GM12878 (cell line): Measurements from ENCODE around the gene ZNF284. TPM values are rescaled to one million over a fixed set of nuclear protein-coding genes. Genes with fewer than 3 reads are reported as not detected.

ENCODE experiments used
- ATAC-seq: fragments of 200-7000 bp; cut with Tn5 transposase; 3 replicates; pipeline ENCODE4 v1.9.1; 2020; ENCODE audit warnings: mild to moderate bottlenecking, moderate library complexity
- BruUV-seq: library from RNA; stranded (reverse); fragments of 400-500 nt; replicated peaks from 2 replicates; lab custom pipeline; 2021; lab: Mats Ljungman, UMichigan
- CTCF ChIA-PET: fragments of 300-600 bp; sonication (Branson Sonifier 250); formaldehyde crosslinking; extraction: SDS; loops from one replicate; lab custom pipeline; 2021; ENCODE audit warnings: inconsistent platforms; lab: Yijun Ruan, JAX
- POLR2A ChIA-PET: fragments of 350-600 bp; formaldehyde crosslinking; extraction: SDS; loops from one replicate; lab custom pipeline; 2021; ENCODE audit warnings: inconsistent platforms; lab: Charles Lee
- RAD21 ChIA-PET: fragments of 300-600 bp; sonication (Branson Sonifier 250); formaldehyde crosslinking; loops from one replicate; lab custom pipeline; 2023; ENCODE audit warnings: antibody characterized with exemption; ENCODE audit not compliant: unreplicated experiment; lab: Charles Lee
- SMC1A ChIA-PET: fragments of 300-600 bp; sonication (Branson Sonifier 250); formaldehyde crosslinking; loops from one replicate; lab custom pipeline; 2023; ENCODE audit not compliant: unreplicated experiment, uncharacterized antibody; lab: Charles Lee
- DNase-seq: peaks from one replicate; pipeline ENCODE4 v3.0.0-alpha.2; 2011; ENCODE audit warnings: low read depth, low spot score
- FAIRE-seq: peaks from 3 replicates; lab custom pipeline; 2011; peaks lifted over from hg19 to GRCh38; lab: Jason Lieb, UNC
- H2AFZ ChIP-seq: 2 replicates; pipeline ENCODE4 v1.6.0; 2011; ENCODE audit warnings: low read depth, low read length, control low read depth; ENCODE audit not compliant: control insufficient read depth
- H3K27ac ChIP-seq: 2 replicates; pipeline ENCODE4 v1.5.1; 2011; ENCODE audit warnings: control low read depth; ENCODE audit not compliant: control insufficient read depth, insufficient read depth
- H3K27me3 ChIP-seq, 2 experiments: replicated peaks in 1 of 2; 2 replicates each; pipeline versions ENCODE4 v1.6.0 to v1.6.1; 2011; ENCODE audit warnings: low read length in 1 of 2; ENCODE audit not compliant: control insufficient read depth in 2 of 2, insufficient read depth in 2 of 2
- H3K36me3 ChIP-seq, 2 experiments: 2 replicates each; pipeline ENCODE4 v1.5.1; 2011; ENCODE audit warnings: low read length in 1 of 2; ENCODE audit not compliant: control insufficient read depth in 2 of 2, insufficient read depth in 2 of 2
- H3K4me1 ChIP-seq: 2 replicates; pipeline ENCODE4 v1.6.1; 2011; ENCODE audit warnings: mild to moderate bottlenecking, low read length, moderate library complexity, mixed read lengths; ENCODE audit not compliant: control insufficient read depth, insufficient read depth
- H3K4me2 ChIP-seq: 2 replicates; pipeline ENCODE4 v1.6.0; 2011; ENCODE audit warnings: control low read depth; ENCODE audit not compliant: control insufficient read depth, insufficient read depth
- H3K4me3 ChIP-seq: fragments of 200-600 bp; sonication (generic); 2 replicates; pipeline ENCODE4 v1.5.1; 2016
- H3K79me2 ChIP-seq: 2 replicates; pipeline ENCODE4 v1.6.0; 2011; ENCODE audit warnings: low read length; ENCODE audit not compliant: control insufficient read depth, insufficient read depth
- H3K9ac ChIP-seq: 2 replicates; pipeline ENCODE4 v1.8.0; 2011; ENCODE audit warnings: low read length, control low read depth, mixed read lengths; ENCODE audit not compliant: control insufficient read depth, insufficient read depth
- H3K9me3 ChIP-seq: replicated peaks from 3 replicates; pipeline ENCODE4 v1.5.1; 2011; ENCODE audit warnings: mild to moderate bottlenecking, low read length; ENCODE audit not compliant: control insufficient read depth, insufficient read depth
- H4K20me1 ChIP-seq: 2 replicates; pipeline ENCODE4 v1.6.0; 2011; ENCODE audit not compliant: control insufficient read depth, insufficient read depth
- BMI1 ChIP-seq: fragments of 450-650 bp; IDR thresholded peaks from 2 replicates; pipeline ENCODE4 v1.6.1; 2016; ENCODE audit warnings: mild to moderate bottlenecking, moderate library complexity, borderline replicate concordance
- CHD4 ChIP-seq: fragments of 200-600 bp; sonication (generic); IDR thresholded peaks from 2 replicates; pipeline ENCODE4 v1.6.1; 2016; ENCODE audit warnings: mild to moderate bottlenecking
- CREB1 ChIP-seq: IDR thresholded peaks from 2 replicates; pipeline ENCODE4 v1.6.1; 2012; ENCODE audit warnings: low read depth, mild to moderate bottlenecking, inconsistent platforms
- HDAC6 ChIP-seq: fragments of 200-600 bp; sonication (generic); IDR thresholded peaks from one replicate; pipeline ENCODE4 v1.8.0; 2017; ENCODE audit warnings: antibody characterized with exemption; ENCODE audit not compliant: unreplicated experiment
- NR2C1 ChIP-seq: fragments of 450-650 bp; IDR thresholded peaks from 2 replicates; pipeline ENCODE4 v1.6.1; 2017; ENCODE audit warnings: antibody characterized with exemption, mild to moderate bottlenecking, moderate library complexity
- NR2C2 ChIP-seq: IDR thresholded peaks from 2 replicates; pipeline ENCODE4 v1.6.1; 2011; ENCODE audit warnings: borderline replicate concordance, low read depth; ENCODE audit not compliant: control insufficient read depth, insufficient read length
- SREBF2 ChIP-seq: IDR thresholded peaks from 2 replicates; pipeline ENCODE4 v1.6.1; 2012; ENCODE audit warnings: mild to moderate bottlenecking, low read length
- SUZ12 ChIP-seq: fragments of 200-600 bp; sonication (generic); IDR thresholded peaks from one replicate; pipeline ENCODE4 v1.6.1; 2018; ENCODE audit warnings: antibody characterized with exemption, mild to moderate bottlenecking; ENCODE audit not compliant: unreplicated experiment
- TBL1XR1 ChIP-seq: IDR thresholded peaks from 2 replicates; pipeline ENCODE4 v1.6.1; 2012; ENCODE audit warnings: low read depth, low read length, improper control_type of control experiment
- TCF12 ChIP-seq: IDR thresholded peaks from 2 replicates; pipeline ENCODE4 v1.6.1; 2011; ENCODE audit warnings: low read depth, mild to moderate bottlenecking, low read length
- ZBTB40 ChIP-seq: fragments of 450-650 bp; IDR thresholded peaks from 2 replicates; pipeline ENCODE4 v1.6.1; 2016; ENCODE audit warnings: mild to moderate bottlenecking, moderate library complexity, borderline replicate concordance
- ZNF217 ChIP-seq: fragments of 450-650 bp; IDR thresholded peaks from 2 replicates; pipeline ENCODE4 v1.6.1; 2017; ENCODE audit warnings: antibody characterized with exemption, mild to moderate bottlenecking
- ZNF274 ChIP-seq: IDR thresholded peaks from one replicate; pipeline ENCODE4 v1.8.0; 2011; ENCODE audit not compliant: insufficient read length, insufficient read depth
- ZZZ3 ChIP-seq: IDR thresholded peaks from 2 replicates; pipeline ENCODE4 v1.6.1; 2011; ENCODE audit warnings: low read depth; ENCODE audit not compliant: control insufficient read depth, insufficient read length
- WGBS: methylation state at CpG from one replicate; pipeline ENCODE4 v1.1.6; 2016; ENCODE audit warnings: low lambda C conversion rate; ENCODE audit not compliant: insufficient replicate concordance, insufficient coverage; ENCODE audit errors: missing lambda C conversion rate; 5-methylcytosine and 5-hydroxymethylcytosine counted together
- in situ Hi-C: fragments of 300-500 bp; cut with MboI; formaldehyde crosslinking; loops from 9 replicates; pipeline ENCODE4 v1.14.3; 2018; ENCODE audit warnings: mixed read lengths
- intact Hi-C: fragments of 100-400 bp; cut with micrococcal nuclease; formaldehyde crosslinking; loops from one replicate; pipeline ENCODE4 v1.14.2; 2022; ENCODE audit not compliant: unreplicated experiment
- polyA plus RNA-seq, 11 experiments: library from polyadenylated mRNA; depleted of rRNA in 4 of 11; unstranded in 6 of 11; stranded (reverse) in 5 of 11; fragments of >200 nt; fragmentation: Nextera tagmentation in 4 of 11; fragmentation: Illumina TruSeq in 1 of 11; extraction: Ambion mirVana in 4 of 11; extraction: Trizol in 1 of 11; gene quantifications; 1 replicate in 1 of 11; 2 replicates in 10 of 11; pipeline versions ENCODE4 v1.2.1 to v1.2.3, GENCODE V29; 2011 to 2016; ENCODE audit warnings: inconsistent platforms in 2 of 11, missing spikeins in 2 of 11, low read depth in 1 of 11
- total RNA-seq, 4 experiments: library from RNA; depleted of rRNA in 3 of 4; stranded (reverse); fragments of >200 nt in 3 of 4; fragmentation: Illumina TruSeq in 1 of 4; extraction: Trizol in 1 of 4; gene quantifications; 2 replicates each; pipeline versions ENCODE4 v1.2.1 to v1.2.3, GENCODE V29; 2013 to 2021
- TF ChIP-seq, protein P1 (sequence below): fragments of 450-650 bp; IDR thresholded peaks from 2 replicates; pipeline ENCODE4 v1.6.1; 2014; ENCODE audit warnings: mild to moderate bottlenecking
- TF ChIP-seq, protein P2 (sequence below): fragments of 450-650 bp; IDR thresholded peaks from 2 replicates; pipeline ENCODE4 v1.6.1; 2018; ENCODE audit warnings: borderline replicate concordance, mild to moderate bottlenecking; ENCODE audit not compliant: partially characterized antibody

The ZNF284 gene
- total and polyA plus RNA-seq, 10 of the 15 experiments (the other 5 are each of a cell fraction or from before 2014, with no cell fraction given): 0.35 to 1.7 (median 0.60) TPM

- no peak for TF ChIP-seq ZNF217
- TF ChIP-seq, protein P1, sequence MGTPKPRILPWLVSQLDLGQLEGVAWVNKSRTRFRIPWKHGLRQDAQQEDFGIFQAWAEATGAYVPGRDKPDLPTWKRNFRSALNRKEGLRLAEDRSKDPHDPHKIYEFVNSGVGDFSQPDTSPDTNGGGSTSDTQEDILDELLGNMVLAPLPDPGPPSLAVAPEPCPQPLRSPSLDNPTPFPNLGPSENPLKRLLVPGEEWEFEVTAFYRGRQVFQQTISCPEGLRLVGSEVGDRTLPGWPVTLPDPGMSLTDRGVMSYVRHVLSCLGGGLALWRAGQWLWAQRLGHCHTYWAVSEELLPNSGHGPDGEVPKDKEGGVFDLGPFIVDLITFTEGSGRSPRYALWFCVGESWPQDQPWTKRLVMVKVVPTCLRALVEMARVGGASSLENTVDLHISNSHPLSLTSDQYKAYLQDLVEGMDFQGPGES: no peak
- no peak for TF ChIP-seq BMI1
- no peak for TF ChIP-seq HDAC6
- TF ChIP-seq, protein P2, sequence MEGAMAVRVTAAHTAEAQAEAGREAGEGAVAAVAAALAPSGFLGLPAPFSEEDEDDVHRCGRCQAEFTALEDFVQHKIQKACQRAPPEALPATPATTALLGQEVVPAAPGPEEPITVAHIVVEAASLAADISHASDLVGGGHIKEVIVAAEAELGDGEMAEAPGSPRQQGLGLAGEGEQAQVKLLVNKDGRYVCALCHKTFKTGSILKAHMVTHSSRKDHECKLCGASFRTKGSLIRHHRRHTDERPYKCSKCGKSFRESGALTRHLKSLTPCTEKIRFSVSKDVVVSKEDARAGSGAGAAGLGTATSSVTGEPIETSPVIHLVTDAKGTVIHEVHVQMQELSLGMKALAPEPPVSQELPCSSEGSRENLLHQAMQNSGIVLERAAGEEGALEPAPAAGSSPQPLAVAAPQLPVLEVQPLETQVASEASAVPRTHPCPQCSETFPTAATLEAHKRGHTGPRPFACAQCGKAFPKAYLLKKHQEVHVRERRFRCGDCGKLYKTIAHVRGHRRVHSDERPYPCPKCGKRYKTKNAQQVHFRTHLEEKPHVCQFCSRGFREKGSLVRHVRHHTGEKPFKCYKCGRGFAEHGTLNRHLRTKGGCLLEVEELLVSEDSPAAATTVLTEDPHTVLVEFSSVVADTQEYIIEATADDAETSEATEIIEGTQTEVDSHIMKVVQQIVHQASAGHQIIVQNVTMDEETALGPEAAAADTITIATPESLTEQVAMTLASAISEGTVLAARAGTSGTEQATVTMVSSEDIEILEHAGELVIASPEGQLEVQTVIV: peak; percentile 13
- no peak for TF ChIP-seq ZNF274
- no peak for TF ChIP-seq TCF12
- peak; percentile 81 for TF ChIP-seq NR2C1
Measured at GRCh38 chr19:44051650-44052402, 20.1 kb upstream of the ZNF284 start, which contains the start of gene ZNF223 (continued).

GRCh38 chr19:44055870-44056269 lies 16.1 kb upstream of the ZNF284 start:
- intact Hi-C loops (no loop called here), in situ Hi-C loops (no loop called here)
- Histone ChIP-seq H2AFZ (no peak overlapping the region), H3K36me3 (no peaks in the 10 kb centered on the region), H3K27ac (no peak overlapping the region), H3K4me1 (no peaks in the 10 kb centered on the region), H3K4me2 (no peak overlapping the region), H3K9ac (no peak overlapping the region), H4K20me1 (no peaks in the 10 kb centered on the region), H3K27me3 (no peaks in the 10 kb centered on the region), H3K4me3 (no peak overlapping the region), H3K79me2 (no peaks in the 10 kb centered on the region), H3K9me3 (peaks cover 4% of the 10 kb centered on the region; the same call in 2 of the 3 replicates)
- SMC1A ChIA-PET: no interaction called here
- no peak for ATAC-seq
- FAIRE-seq: no peak
- RAD21 ChIA-PET: no interaction called here
- 66% methylated on average over 5 of the region's 5 CpGs for WGBS
- CTCF ChIA-PET: interaction anchor here (0.8 kb wide), 1 partner anchor 103 kb away, joined by 3 read pairs; no protein-coding TSS in a partner anchor
- no TSS peak for BruUV-seq
- no peak for DNase-seq
- POLR2A ChIA-PET: no interaction called here
- TF ChIP-seq SREBF2: no peak
- no peak for TF ChIP-seq CHD4
- TF ChIP-seq NR2C2: no peak
- TF ChIP-seq ZNF217: no peak
- no peak for TF ChIP-seq SUZ12
- TF ChIP-seq TBL1XR1: no peak
- TF ChIP-seq CREB1: no peak
- no peak for TF ChIP-seq ZZZ3
- TF ChIP-seq ZBTB40: no peak
